Measurements from ENCODE around the gene KIAA1755. TPM values are rescaled to one million over a fixed set of nuclear protein-coding genes. Genes with fewer than 3 reads are reported as not detected.

The KIAA1755 gene
- total and polyA plus RNA-seq, 8 donors, result 1.2 to 9.4 (median 3.1) TPM; not detected in 1

GRCh38 chr20:38298768-38299288 lies 38.3 kb upstream of the KIAA1755 start:
- H3K9me3 ChIP-seq, result no peaks in the 10 kb centered on the region
- WGBS, 5 donors, result 11 to 30% (median 25%) methylated on average over 12 to 13 of the region's 13 CpGs
- peaks cover 0 to 39% (median 15%) of the 10 kb centered on the region in 4 donors for H3K4me1 ChIP-seq
- TF ChIP-seq POLR2A (IDR thresholded peaks at IDR 0.05) (no peak), POLR2AphosphoS5 (IDR thresholded peaks at IDR 0.05) (peak; percentile 10 to 63 (median 49)), CTCF (IDR thresholded peaks at IDR 0.05) (no peak)
- H3K36me3 ChIP-seq, result no peaks in the 10 kb centered on the region
- H3K27me3 ChIP-seq, result peaks cover 0 to 12% (median 4%) of the 10 kb centered on the region in 3 donors
- H3K27ac ChIP-seq, result peak overlapping the region; percentile 23 to 82 (median 71)
- intact Hi-C loops (cut with DNase I; ENCODE audit: low total_unique reads), result no loop called here
- H3K4me3 ChIP-seq, result no peak overlapping the region
- DNase-seq, result peak; percentile 48 to 85

GRCh38 chr20:38297916-38298674 lies 37.6 kb upstream of the KIAA1755 start:
- intact Hi-C loops (cut with DNase I; ENCODE audit: low total_unique reads), result no loop called here
- no peak for DNase-seq
- no peak overlapping the region for H3K4me3 ChIP-seq
- H3K4me1 ChIP-seq, result peaks cover 0 to 32% (median 15%) of the 10 kb centered on the region in 4 donors
- peak overlapping the region; percentile 23 to 82 (median 71) for H3K27ac ChIP-seq
- no peaks in the 10 kb centered on the region for H3K9me3 ChIP-seq
- H3K36me3 ChIP-seq, result no peaks in the 10 kb centered on the region
- 89 to 95% (median 93%) methylated on average over 7 of the region's 7 CpGs for whole genome bisulfite sequencing, 5 donors
- H3K27me3 ChIP-seq, result peaks cover 0 to 10% (median 4%) of the 10 kb centered on the region in 3 donors
- TF ChIP-seq POLR2A (IDR thresholded peaks at IDR 0.05) (no peak), CTCF (IDR thresholded peaks at IDR 0.05) (no peak), POLR2AphosphoS5 (IDR thresholded peaks at IDR 0.05) (no peak), EP300 (IDR thresholded peaks at IDR 0.05) (no peak)

- peaks cover 0 to 15% (median 0%) of the 10 kb centered on the region in 3 donors for H3K27me3 ChIP-seq
- no peak overlapping the region for H3K27ac ChIP-seq
- 67 to 86% (median 78%) methylated on average over 11 of the region's 11 CpGs for WGBS, 5 donors
- intact Hi-C loops (cut with DNase I; ENCODE audit: low total_unique reads), result no loop called here
- no peak overlapping the region for H3K4me3 ChIP-seq
- no peaks in the 10 kb centered on the region for H3K9me3 ChIP-seq
- TF ChIP-seq CTCF (IDR thresholded peaks at IDR 0.05) (no peak), EP300 (IDR thresholded peaks at IDR 0.05) (no peak), POLR2AphosphoS5 (IDR thresholded peaks at IDR 0.05) (no peak), POLR2A (IDR thresholded peaks at IDR 0.05) (no peak)
- H3K4me1 ChIP-seq, result peaks cover 0 to 29% (median 15%) of the 10 kb centered on the region in 4 donors
- no peaks in the 10 kb centered on the region for H3K36me3 ChIP-seq
- DNase-seq, result no peak
Measured at GRCh38 chr20:38296433-38296832, 35.9 kb upstream of the KIAA1755 start.

GRCh38 chr20:38295811-38296210 lies 35.3 kb upstream of the KIAA1755 start:
- H3K4me1 ChIP-seq, result peaks cover 0 to 35% (median 20%) of the 10 kb centered on the region in 4 donors

More at GRCh38 chr20:38295811-38296210, 35.3 kb upstream of the KIAA1755 start:
- Histone ChIP-seq H3K9me3 (no peaks in the 10 kb centered on the region), H3K27ac (no peak overlapping the region), H3K27me3 (peaks cover 0 to 22% (median 0%) of the 10 kb centered on the region in 3 donors), H3K4me3 (no peak overlapping the region), H3K36me3 (no peaks in the 10 kb centered on the region)
- intact Hi-C loops (cut with DNase I; ENCODE audit: low total_unique reads), result no loop called here
- TF ChIP-seq EP300 (IDR thresholded peaks at IDR 0.05), result no peak
- TF ChIP-seq CTCF (IDR thresholded peaks at IDR 0.05), result no peak
- no peak for TF ChIP-seq POLR2AphosphoS5 (IDR thresholded peaks at IDR 0.05)
- TF ChIP-seq POLR2A (IDR thresholded peaks at IDR 0.05), result no peak
- no peak for DNase-seq
- WGBS, 5 donors, result 83 to 94% (median 92%) methylated on average over 5 of the region's 5 CpGs
